ENCODE results near the gene ADGRV1.

ADGRV1 gene

GRCh38 chr5:91025449-91025848 lies 466.9 kb downstream of the ADGRV1 start:
- Histone ChIP-seq H3K79me2 (ENCODE audit: insufficient read depth, low read length) (no peaks in the 10 kb centered on the region), H3K4me2 (ENCODE audit: low read depth, low read length, poor library complexity, severe bottlenecking) (no peak overlapping the region), H3F3A (ENCODE audit: low read depth) (no peaks in the 10 kb centered on the region), H3K9me2 (replicated peaks; ENCODE audit: low read depth, low read length) (no peaks in the 10 kb centered on the region), H3K36me3 (ENCODE audit: insufficient read depth, low read length) (no peaks in the 10 kb centered on the region), H3K4me1 (ENCODE audit: insufficient read depth, low read length, poor library complexity, severe bottlenecking) (no peaks in the 10 kb centered on the region), H3K27me3 (ENCODE audit: insufficient read depth, low read length, poor library complexity, severe bottlenecking) (no peaks in the 10 kb centered on the region), H3K9ac (ENCODE audit: low read depth, low read length, poor library complexity, severe bottlenecking) (no peak overlapping the region), H3K9me3 (ENCODE audit: insufficient read depth, low read depth, low read length) (no peaks in the 10 kb centered on the region), H3K4me3 (ENCODE audit: low read length, poor library complexity, severe bottlenecking) (no peak overlapping the region), H2AFZ (ENCODE audit: low read length) (no peak overlapping the region), H4K20me1 (ENCODE audit: insufficient read depth, low read length, poor library complexity, severe bottlenecking) (no peaks in the 10 kb centered on the region)
- no peak for TF ChIP-seq CTCF (conservative IDR thresholded peaks at IDR 0.05; ENCODE audit: low read length)
- TF ChIP-seq EZH2phosphoT487 (IDR thresholded peaks at IDR 0.05; ENCODE audit: borderline replicate concordance) = no peak

GRCh38 chr5:91025956-91026355 lies 467.4 kb downstream of the ADGRV1 start:
- Histone ChIP-seq H2AFZ (ENCODE audit: low read length) (no peak overlapping the region), H3K36me3 (ENCODE audit: insufficient read depth, low read length) (no peaks in the 10 kb centered on the region), H3K9me3 (ENCODE audit: insufficient read depth, low read depth, low read length) (no peaks in the 10 kb centered on the region), H3F3A (ENCODE audit: low read depth) (no peaks in the 10 kb centered on the region), H3K4me1 (ENCODE audit: insufficient read depth, low read length, poor library complexity, severe bottlenecking) (no peaks in the 10 kb centered on the region), H3K79me2 (ENCODE audit: insufficient read depth, low read length) (no peaks in the 10 kb centered on the region), H3K9ac (ENCODE audit: low read depth, low read length, poor library complexity, severe bottlenecking) (no peak overlapping the region), H3K4me3 (ENCODE audit: low read length, poor library complexity, severe bottlenecking) (no peak overlapping the region), H3K27me3 (ENCODE audit: insufficient read depth, low read length, poor library complexity, severe bottlenecking) (no peaks in the 10 kb centered on the region), H3K4me2 (ENCODE audit: low read depth, low read length, poor library complexity, severe bottlenecking) (no peak overlapping the region), H3K9me2 (replicated peaks; ENCODE audit: low read depth, low read length) (no peaks in the 10 kb centered on the region), H4K20me1 (ENCODE audit: insufficient read depth, low read length, poor library complexity, severe bottlenecking) (no peaks in the 10 kb centered on the region)
- TF ChIP-seq EZH2phosphoT487 (IDR thresholded peaks at IDR 0.05; ENCODE audit: borderline replicate concordance) (no peak), CTCF (conservative IDR thresholded peaks at IDR 0.05; ENCODE audit: low read length) (no peak)

GRCh38 chr5:91026466-91026865 lies 467.9 kb downstream of the ADGRV1 start:
- Histone ChIP-seq H2AFZ (ENCODE audit: low read length) (no peak overlapping the region), H3K9ac (ENCODE audit: low read depth, low read length, poor library complexity, severe bottlenecking) (no peak overlapping the region), H3K4me3 (ENCODE audit: low read length, poor library complexity, severe bottlenecking) (no peak overlapping the region), H3F3A (ENCODE audit: low read depth) (no peaks in the 10 kb centered on the region), H3K9me3 (ENCODE audit: insufficient read depth, low read depth, low read length) (no peaks in the 10 kb centered on the region), H3K9me2 (replicated peaks; ENCODE audit: low read depth, low read length) (no peaks in the 10 kb centered on the region), H3K27me3 (ENCODE audit: insufficient read depth, low read length, poor library complexity, severe bottlenecking) (no peaks in the 10 kb centered on the region), H3K36me3 (ENCODE audit: insufficient read depth, low read length) (no peaks in the 10 kb centered on the region), H3K4me1 (ENCODE audit: insufficient read depth, low read length, poor library complexity, severe bottlenecking) (no peaks in the 10 kb centered on the region), H4K20me1 (ENCODE audit: insufficient read depth, low read length, poor library complexity, severe bottlenecking) (no peaks in the 10 kb centered on the region), H3K79me2 (ENCODE audit: insufficient read depth, low read length) (no peaks in the 10 kb centered on the region), H3K4me2 (ENCODE audit: low read depth, low read length, poor library complexity, severe bottlenecking) (no peak overlapping the region)
- no peak for TF ChIP-seq EZH2phosphoT487 (IDR thresholded peaks at IDR 0.05; ENCODE audit: borderline replicate concordance)
- no peak for TF ChIP-seq CTCF (conservative IDR thresholded peaks at IDR 0.05; ENCODE audit: low read length)

Measured in Loucy (cell line).